PFSK-1 (cell line): ENCODE results near the gene RNF31.

Experiments used
- FOXP2 ChIP-seq: optimal IDR thresholded peaks from 2 replicates; pipeline ENCODE3; 2011; ENCODE audit warnings: borderline replicate concordance, control low read depth, inconsistent platforms; ENCODE audit not compliant: insufficient read depth; ENCODE audit errors: extremely low read length, extremely low read depth
- POLR2AphosphoS5 ChIP-seq: IDR thresholded peaks from 2 replicates; pipeline ENCODE4 v1.6.1; 2012; ENCODE audit warnings: low read depth, mild to moderate bottlenecking, control low read depth, low read length, moderate library complexity
- REST ChIP-seq, 2 experiments: IDR thresholded peaks; 2 replicates each; pipeline versions ENCODE4 v1.6.1 to v1.8.0; 2011 to 2012; ENCODE audit warnings: low read depth in 2 of 2, low read length in 2 of 2, control low read depth in 1 of 2, inconsistent platforms in 1 of 2, mild to moderate bottlenecking in 1 of 2, moderate library complexity in 1 of 2; ENCODE audit not compliant: insufficient read depth in 1 of 2
- SIN3A ChIP-seq: IDR thresholded peaks from 2 replicates; pipeline ENCODE4 v1.6.1; 2012; ENCODE audit warnings: mild to moderate bottlenecking, low read length, moderate library complexity, borderline replicate concordance; ENCODE audit not compliant: insufficient read depth
- TAF1 ChIP-seq: IDR thresholded peaks from 2 replicates; pipeline ENCODE4 v1.6.1; 2012; ENCODE audit warnings: low read length, control low read depth, borderline replicate concordance; ENCODE audit not compliant: insufficient read depth

RNF31 gene

GRCh38 chr14:24150567-24150966 lies 3.3 kb downstream of the RNF31 start:
- TF ChIP-seq POLR2AphosphoS5 (no peak), TAF1 (no peak), SIN3A (no peak), FOXP2 (no peak), REST (IDR thresholded peaks at IDR 0.05; ENCODE audit: insufficient read depth in 1 of 2, low read depth in 2 of 2, low read length in 2 of 2) (no peak)

GRCh38 chr14:24150993-24151392 lies 3.7 kb downstream of the RNF31 start:
- no peak for TF ChIP-seq REST (IDR thresholded peaks at IDR 0.05; ENCODE audit: insufficient read depth in 1 of 2, low read depth in 2 of 2, low read length in 2 of 2)
- no peak for TF ChIP-seq TAF1
- no peak for TF ChIP-seq FOXP2
- no peak for TF ChIP-seq SIN3A
- TF ChIP-seq POLR2AphosphoS5, result no peak

GRCh38 chr14:24151404-24152080 lies 4.2 kb downstream of the RNF31 start:
- no peak for TF ChIP-seq FOXP2
- TF ChIP-seq SIN3A, result no peak
- no peak for TF ChIP-seq REST (IDR thresholded peaks at IDR 0.05; ENCODE audit: insufficient read depth in 1 of 2, low read depth in 2 of 2, low read length in 2 of 2)
- no peak for TF ChIP-seq POLR2AphosphoS5
- TF ChIP-seq TAF1, result no peak

- no peak for TF ChIP-seq SIN3A
- no peak for TF ChIP-seq POLR2AphosphoS5
- TF ChIP-seq REST (IDR thresholded peaks at IDR 0.05; ENCODE audit: insufficient read depth in 1 of 2, low read depth in 2 of 2, low read length in 2 of 2), result no peak
- no peak for TF ChIP-seq FOXP2
- no peak for TF ChIP-seq TAF1
Measured at GRCh38 chr14:24155100-24155499, 7.8 kb downstream of the RNF31 start.

- TF ChIP-seq TAF1, result no peak
- no peak for TF ChIP-seq POLR2AphosphoS5
- TF ChIP-seq FOXP2, result no peak
- TF ChIP-seq SIN3A, result no peak
Measured at GRCh38 chr14:24156840-24157239, 9.5 kb downstream of the RNF31 start.
